Activated CD8-positive, alpha-beta memory T cell treated with anti-CD3 and anti-CD28 coated beads, Interleukin-2, amount 50 U/mL, for 24 hours (primary cell): Measurements from ENCODE around the gene SUSD1.
"Not testable (repeated sequence)": the region's sequence is repeated elsewhere in the genome, so short reads cannot be mapped to it uniquely, and the experiment has no call there.

ENCODE experiments used
- DNase-seq: peaks from one replicate; pipeline ENCODE4 v3.0.0-alpha.2; 2020; ENCODE audit errors: extremely low read depth

SUSD1 gene

GRCh38 chr9:112173489-112174221, 1.4 kb downstream of the SUSD1 start:
- DNase-seq: no peak

GRCh38 chr9:112170968-112171367, 4.1 kb downstream of the SUSD1 start:
- no peak for DNase-seq

- no peak for DNase-seq
Observed at GRCh38 chr9:112170235-112170634, 4.9 kb downstream of the SUSD1 start.

GRCh38 chr9:112169368-112169767, 5.7 kb downstream of the SUSD1 start:
- no peak for DNase-seq

GRCh38 chr9:112168197-112168596, 6.9 kb downstream of the SUSD1 start:
- DNase-seq: no peak

- no peak for DNase-seq
Observed at GRCh38 chr9:112166176-112167140, 8.6 kb downstream of the SUSD1 start.

- no peak for DNase-seq
Observed at GRCh38 chr9:112162621-112163413, 12.3 kb downstream of the SUSD1 start.

GRCh38 chr9:112159781-112160180, 15.3 kb downstream of the SUSD1 start:
- DNase-seq: no peak

- DNase-seq: no peak
Observed at GRCh38 chr9:112158656-112159367, 16.3 kb downstream of the SUSD1 start.

- DNase-seq: no peak
Observed at GRCh38 chr9:112157961-112158360, 17.1 kb downstream of the SUSD1 start.

- DNase-seq: no peak
Observed at GRCh38 chr9:112157087-112157486, 18.0 kb downstream of the SUSD1 start.

- no peak for DNase-seq
Observed at GRCh38 chr9:112149211-112149610, 25.9 kb downstream of the SUSD1 start.

GRCh38 chr9:112145886-112146285, 29.2 kb downstream of the SUSD1 start:
- no peak for DNase-seq

- no peak for DNase-seq
Observed at GRCh38 chr9:112144807-112145206, 30.3 kb downstream of the SUSD1 start.

GRCh38 chr9:112142420-112142819, 32.7 kb downstream of the SUSD1 start:
- DNase-seq: no peak

- DNase-seq: no peak
Observed at GRCh38 chr9:112140936-112141335, 34.2 kb downstream of the SUSD1 start.

- no peak for DNase-seq
Observed at GRCh38 chr9:112137066-112137465, 38.0 kb downstream of the SUSD1 start.

GRCh38 chr9:112135706-112136105, 39.4 kb downstream of the SUSD1 start:
- DNase-seq: no peak

GRCh38 chr9:112133806-112134205, 41.3 kb downstream of the SUSD1 start:
- DNase-seq: not testable (repeated sequence)

- DNase-seq: no peak
Observed at GRCh38 chr9:112132356-112132755, 42.7 kb downstream of the SUSD1 start.

GRCh38 chr9:112130997-112131396, 44.1 kb downstream of the SUSD1 start:
- no peak for DNase-seq
